Activated CD4-positive, CD25-positive, alpha-beta regulatory T cell treated with anti-CD3 and anti-CD28 coated beads, Interleukin-2, amount 50 U/mL, for 24 hours (primary cell): Measurements from ENCODE around the gene PRRC2B.
"Not testable (repeated sequence)": the region's sequence is repeated elsewhere in the genome, so short reads cannot be mapped to it uniquely, and the experiment has no call there.

Source experiments
- ATAC-seq, 2 donors: fragments of 150-1000 bp; cut with Tn5 transposase; one replicate each; pipeline ENCODE4 v1.10.0; 2021; ENCODE audit warnings: mild to moderate bottlenecking in 1 of 2, moderate library complexity in 1 of 2

PRRC2B gene

GRCh38 chr9:131490514-131490913, 96.6 kb downstream of the PRRC2B start:
- ATAC-seq = no peak

DNA sequence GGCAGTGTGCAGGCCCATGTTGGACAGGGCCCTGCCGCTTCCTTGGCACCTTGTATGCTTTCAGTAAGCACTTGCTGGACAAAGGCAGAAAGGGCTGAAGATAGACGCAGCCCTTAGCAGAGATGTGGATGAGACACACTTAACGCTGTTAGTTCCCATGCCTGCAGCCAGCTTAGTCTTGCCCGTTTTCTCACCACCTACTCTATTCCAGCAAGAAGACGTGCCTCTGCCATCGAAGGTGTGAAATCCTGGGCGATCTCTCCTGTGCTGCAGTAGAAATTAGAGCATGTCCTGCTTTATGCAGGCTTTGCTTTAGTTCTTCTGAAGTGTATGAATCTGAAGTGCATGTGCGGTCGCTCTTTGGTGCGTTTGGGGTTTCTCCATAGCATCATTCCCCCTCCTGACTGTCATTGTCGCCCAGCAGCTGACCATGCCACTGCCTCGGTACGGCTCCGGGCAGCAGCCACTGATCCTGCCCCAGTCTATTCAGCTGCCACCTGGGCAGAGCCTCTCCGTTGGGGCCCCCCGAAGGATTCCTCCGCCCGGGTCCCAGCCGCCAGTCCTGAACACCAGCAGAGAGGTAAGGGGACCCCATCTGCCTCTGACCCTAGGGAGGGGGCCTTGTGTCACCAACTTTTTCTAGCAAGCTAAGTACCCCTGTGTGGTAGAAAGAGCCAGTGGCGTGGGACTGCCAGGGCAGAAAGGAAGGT, 97.3 kb downstream of the PRRC2B start:
- no peak for ATAC-seq

DNA sequence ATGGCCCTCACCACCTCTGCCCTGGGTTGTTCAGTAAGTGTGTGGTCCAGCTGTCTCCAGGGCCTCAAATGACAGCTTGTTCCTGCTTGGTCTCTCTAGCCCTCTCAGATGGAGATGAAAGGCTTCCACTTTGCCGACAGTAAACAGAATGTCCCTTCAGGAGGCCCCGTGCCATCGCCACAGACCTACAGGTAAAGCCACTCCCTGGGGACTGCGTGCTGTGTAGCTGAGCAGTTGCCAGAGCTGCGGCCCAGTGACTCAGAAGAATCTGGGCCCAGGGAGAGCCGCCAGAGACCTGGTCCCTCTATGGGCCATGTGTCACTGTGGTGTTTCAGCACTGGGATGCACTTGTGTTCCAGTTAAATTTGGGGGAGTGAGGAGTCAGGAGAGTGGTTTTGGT, 98.2 kb downstream of the PRRC2B start:
- no peak for ATAC-seq

DNA sequence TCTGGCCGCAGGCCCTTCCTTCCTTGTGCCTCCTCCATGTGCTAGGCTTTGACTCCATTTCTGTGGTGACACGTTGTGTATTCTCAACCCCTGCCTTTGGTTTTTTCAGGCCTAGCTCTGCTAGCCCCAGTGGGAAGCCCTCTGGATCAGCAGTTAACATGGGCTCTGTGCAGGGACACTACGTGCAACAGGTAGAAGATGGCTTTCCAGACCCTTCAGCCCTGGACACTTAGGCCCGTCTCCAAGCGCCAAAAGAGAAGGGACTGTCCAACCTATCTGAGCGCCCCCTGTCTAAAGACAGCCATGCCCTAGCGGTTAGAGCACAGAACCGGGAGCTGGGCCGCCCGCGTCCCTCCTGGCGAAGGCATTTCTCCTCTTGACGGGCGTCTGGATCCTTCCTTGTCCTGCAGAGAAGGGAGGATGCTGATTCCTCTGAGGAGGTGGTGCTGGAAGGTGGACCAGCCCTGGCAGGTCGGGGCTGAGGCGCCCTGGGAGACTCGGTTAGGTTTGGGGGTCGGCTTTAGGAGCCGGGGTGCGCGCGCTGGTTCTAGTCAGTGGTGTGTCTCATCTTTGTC, 100.5 kb downstream of the PRRC2B start:
- ATAC-seq = no peak

DNA sequence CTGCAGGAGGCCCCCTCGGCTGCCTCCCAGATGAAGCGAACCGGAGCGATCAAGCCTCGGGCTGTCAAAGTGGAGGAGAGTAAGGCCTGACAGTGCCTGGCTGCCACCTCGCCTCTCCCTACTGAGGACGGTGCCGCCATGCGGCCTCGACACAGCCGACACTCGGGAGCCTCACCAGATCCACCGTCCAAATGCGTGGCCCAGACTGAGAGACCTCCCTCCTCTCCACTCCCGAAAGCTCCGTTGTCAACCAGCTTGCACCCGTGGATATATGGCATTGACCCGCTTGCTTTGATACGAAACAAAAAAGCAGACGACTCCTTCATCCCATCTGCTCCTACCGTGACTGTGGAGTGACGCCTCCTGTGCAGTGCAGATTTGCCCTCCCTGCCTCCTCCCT, 101.9 kb downstream of the PRRC2B start:
- ATAC-seq = no peak

DNA sequence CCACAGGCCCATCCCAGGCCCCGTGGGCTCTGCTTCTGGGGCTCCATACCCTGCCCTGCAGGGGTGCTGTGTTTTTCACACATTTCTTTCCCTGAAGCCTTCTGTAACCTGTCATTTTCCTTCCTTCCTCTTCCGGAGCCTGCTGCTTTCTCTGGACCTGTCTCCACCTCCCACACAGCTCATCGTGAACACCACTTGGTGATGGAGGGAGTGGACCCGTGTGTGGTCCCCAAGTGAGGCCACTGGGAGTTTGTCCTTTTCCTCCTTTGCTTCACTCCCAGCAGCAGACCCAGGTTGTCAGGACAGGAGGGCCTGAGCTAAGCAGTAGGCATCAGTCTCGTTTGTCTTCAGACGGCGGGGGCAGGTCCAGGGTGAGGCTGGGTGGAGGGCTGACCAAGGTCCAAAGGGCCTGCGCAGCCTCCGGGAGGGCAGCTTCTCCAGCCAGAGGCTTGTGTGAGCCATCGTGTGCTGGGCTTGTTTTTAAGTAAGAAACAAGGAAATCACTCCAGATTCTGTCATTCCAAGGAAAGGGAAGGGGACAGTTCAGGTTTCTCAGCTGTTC, 103.0 kb downstream of the PRRC2B start:
- no peak for ATAC-seq

DNA sequence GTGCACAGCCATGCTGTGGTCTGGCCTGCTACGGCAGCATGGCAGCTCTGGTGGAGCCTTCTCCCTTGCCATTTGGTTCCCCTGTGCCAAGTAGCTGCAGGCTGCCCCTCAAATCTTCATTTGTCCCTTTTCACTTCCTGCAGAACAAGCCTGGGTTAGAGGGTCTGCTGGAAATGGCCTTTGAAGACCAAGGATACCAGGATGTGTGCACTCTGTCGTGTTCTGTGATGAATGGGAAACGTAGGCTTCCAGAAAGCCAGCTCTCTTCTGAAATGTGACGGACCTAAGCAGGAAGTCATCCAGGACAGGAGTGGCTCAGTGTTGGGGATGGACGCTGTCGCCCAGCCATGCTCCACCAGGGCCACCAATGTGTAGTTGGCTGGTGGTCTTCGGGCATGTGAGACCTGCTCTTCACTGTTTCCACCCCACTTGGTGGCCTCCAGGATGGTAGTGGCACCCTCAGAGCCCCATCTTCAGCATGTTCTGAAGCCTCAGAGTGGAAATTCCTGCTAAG, 105.4 kb downstream of the PRRC2B start:
- ATAC-seq = no peak

DNA sequence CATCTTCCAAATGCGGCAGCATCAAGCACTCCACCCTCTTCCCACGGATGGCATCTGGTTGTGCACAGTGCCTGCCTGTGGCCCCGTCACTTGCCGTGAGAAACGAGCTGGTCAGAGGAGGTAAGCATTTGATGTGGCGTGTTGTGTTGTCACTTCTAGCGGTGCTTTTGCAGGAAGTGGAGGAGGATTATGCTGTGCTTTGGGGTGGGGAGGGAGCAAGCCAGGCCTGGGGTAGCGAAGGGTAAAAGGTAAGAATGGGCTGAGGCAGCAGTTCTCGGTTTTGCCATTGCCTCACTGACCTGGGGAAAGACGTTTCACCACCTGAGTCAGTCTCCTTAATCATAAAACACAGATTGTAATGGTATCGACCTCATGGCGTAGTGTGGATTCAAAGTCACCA, 106.5 kb downstream of the PRRC2B start:
- peak; percentile 52 to 56 for ATAC-seq

DNA sequence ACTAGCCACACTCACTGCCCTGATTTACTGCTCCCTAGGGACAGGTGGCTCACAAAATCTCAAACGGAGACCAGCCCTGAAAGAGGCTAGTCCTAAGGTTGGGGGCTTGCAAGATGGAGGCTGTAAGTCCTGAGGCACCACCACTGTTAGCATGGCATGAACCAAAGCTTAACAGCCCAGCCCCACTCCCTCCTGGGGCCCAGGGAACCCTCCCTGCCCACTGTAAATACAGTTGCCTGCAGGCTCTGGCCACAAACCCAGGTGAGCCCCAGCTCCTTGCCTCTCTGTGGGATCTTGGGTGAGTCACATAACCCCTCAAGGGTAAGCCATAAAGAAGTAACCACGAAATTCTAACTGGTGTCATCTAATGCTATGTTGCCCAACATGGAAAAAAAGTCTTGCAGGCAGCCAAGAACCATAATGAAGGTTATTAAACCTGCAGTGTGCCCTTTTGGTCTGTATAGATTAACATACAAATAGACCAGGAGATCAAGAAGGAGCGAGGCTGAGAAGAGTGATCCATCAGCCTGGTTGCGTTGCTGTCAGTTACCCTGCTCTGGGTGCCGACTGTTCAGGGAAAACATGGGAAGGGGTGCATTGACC, 107.2 kb downstream of the PRRC2B start:
- peak; percentile 29 to 44 for ATAC-seq

DNA sequence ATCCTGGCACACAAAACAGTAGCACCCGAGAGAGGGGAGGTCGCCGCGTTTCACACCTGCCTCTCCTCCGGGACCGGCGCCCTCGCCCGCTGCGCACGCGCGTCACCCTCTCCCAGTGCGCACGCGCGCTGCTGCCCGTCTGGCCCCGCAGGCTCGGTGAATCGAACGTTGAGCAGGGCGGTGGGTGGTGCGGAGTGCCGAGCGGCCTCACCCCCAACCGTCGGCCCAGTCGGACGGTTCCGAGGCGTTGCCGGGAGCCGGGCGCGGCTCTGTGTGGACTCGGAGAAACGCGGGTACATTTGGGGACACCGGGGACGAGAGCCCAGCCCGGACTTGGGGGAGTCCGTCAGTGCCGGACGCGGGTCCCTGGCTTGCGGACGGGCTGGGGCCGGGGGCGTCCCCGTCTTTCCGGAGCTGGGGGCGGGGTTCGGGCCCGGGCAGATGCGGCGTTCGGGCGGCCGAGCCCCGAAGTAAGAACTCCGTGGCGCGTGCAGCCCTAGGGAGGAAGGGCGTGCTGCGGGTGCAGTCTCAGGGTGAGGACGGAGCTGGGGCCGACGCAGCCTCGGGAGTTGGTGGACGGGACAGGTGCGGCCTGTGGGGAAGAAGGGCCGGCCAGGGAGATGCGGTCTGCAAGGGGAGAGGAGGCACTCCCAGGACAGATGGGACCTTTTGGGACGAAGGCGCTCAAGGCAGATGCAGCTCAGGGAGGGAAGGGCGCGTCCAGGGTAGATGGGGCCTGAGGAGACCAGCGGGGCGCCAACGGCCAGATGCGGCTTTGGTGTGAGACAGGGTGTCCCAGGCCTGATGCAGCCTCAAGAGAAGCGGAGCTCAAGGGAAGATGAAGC, 109.1 kb downstream of the PRRC2B start, which contains the start of gene POMT1:
POMT1 (plus strand) TSS at position 138 of the 845 bp plus-strand sequence. CDS start 1,301 bp downstream, outside the sequence.
- ATAC-seq = peak; percentile 58 to 63

- ATAC-seq = peak; percentile 66 to 74
Measured at GRCh38 chr9:131503626-131504465, 110.0 kb downstream of the PRRC2B start.

DNA sequence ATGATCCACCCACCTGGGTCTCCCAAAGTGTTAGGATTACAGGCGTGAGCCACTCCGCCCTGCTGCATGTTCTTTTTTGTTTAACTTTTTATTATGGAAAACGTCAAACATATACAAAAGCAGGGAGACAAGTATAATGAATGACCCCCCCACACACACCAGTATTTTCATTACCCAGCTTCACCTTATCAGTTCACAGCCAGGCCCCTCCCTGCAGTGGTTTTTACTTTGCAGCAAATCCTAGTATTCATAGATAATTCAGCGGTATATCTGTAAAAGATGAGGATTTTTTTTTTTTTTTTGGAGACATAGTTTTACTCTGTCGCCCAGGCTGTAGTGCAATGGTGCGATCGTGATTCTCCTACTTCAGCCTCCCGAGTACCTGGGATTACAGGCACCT, 111.1 kb downstream of the PRRC2B start:
- ATAC-seq = no peak

GRCh38 chr9:131511416-131511815, 117.5 kb downstream of the PRRC2B start:
- no peak for ATAC-seq

DNA sequence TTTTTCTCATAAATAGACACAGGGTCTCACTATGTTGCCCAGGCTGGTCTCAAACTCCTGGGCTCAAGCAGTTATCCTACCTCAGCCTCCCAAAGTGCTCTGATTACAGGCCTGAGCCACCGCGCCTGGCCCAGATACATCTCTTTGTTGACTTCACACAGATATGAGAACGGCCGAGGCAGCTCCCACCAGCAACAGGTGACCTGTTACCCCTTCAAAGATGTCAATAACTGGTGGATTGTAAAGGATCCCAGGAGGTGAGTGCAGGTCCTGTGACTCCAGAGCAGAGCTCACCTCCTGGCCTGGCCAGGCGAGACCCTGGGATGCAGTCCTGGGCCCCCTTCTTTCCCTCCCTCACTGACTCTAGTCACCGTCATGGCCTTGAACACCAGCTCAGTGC, 118.0 kb downstream of the PRRC2B start:
- ATAC-seq = no peak

GRCh38 chr9:131513177-131513576, 119.3 kb downstream of the PRRC2B start:
- ATAC-seq = no peak

GRCh38 chr9:131515559-131516031, 121.7 kb downstream of the PRRC2B start:
- ATAC-seq = not testable (repeated sequence)

GRCh38 chr9:131516100-131516499, 122.2 kb downstream of the PRRC2B start:
- no peak for ATAC-seq

GRCh38 chr9:131516930-131517329, 123.0 kb downstream of the PRRC2B start:
- ATAC-seq = no peak

DNA sequence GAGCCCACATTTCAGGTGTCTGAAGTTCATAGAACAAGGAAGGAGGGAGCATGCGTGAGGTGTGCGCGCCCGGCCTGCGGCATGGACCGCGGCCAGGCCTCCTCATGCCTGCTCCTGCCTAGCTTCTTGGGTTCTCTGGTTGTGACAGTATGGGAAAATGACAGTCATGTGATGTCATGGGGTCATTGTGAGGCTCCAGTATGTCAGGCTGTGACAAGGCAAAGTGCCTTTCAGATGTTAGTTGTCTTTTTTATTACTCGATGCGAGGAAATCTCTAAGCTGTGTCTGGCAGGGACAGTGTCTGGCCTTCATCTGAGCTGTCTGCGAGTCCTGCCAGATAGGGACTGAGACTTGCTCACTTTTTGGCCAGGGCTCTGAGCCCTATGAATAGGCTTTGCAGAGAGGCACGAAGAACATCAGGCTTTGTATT, 123.9 kb downstream of the PRRC2B start:
- no peak for ATAC-seq

DNA sequence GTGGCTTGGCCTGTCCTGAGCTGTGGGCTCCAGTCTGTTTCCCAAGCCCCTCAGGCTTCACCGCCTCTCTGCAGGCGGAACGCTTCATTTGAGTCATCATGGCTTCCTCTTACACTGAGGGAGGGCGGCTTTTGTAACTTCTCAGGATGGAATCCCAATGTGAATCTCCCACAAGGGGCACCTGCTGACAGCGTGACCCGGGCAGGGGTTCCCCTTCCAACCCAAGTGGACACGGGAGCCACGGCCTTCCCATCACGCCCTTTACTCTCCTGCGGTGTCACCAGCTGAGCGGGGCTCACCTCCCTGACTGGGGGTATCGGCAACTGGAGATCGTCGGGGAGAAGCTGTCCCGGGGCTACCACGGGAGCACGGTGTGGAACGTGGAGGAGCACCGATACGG, 124.7 kb downstream of the PRRC2B start:
- ATAC-seq = no peak

GRCh38 chr9:131520503-131520902, 126.6 kb downstream of the PRRC2B start:
- ATAC-seq = no peak
